Mesothelial cell of epicardium (in vitro differentiated cells): ENCODE measurements around the gene NUBP1. TPM values are rescaled to one million over a fixed set of nuclear protein-coding genes. Genes with fewer than 3 reads are reported as not detected.

Experiments used
- DNase-seq, 2 experiments: peaks; one replicate each; pipeline ENCODE4 v3.0.0; 2021; ENCODE audit warnings: low spot score in 2 of 2; ENCODE audit not compliant: unreplicated experiment in 2 of 2
- H3K27ac Mint-ChIP-seq: 2 replicates; pipeline ENCODE4 v1.8.0; 2021; ENCODE audit warnings: mixed read lengths
- H3K27me3 Mint-ChIP-seq: 2 replicates; pipeline ENCODE4 v1.8.0; 2021; ENCODE audit warnings: low read depth, mixed read lengths
- H3K36me3 Mint-ChIP-seq: 2 replicates; pipeline ENCODE4 v1.8.0; 2021; ENCODE audit warnings: mixed read lengths
- H3K4me1 Mint-ChIP-seq: 2 replicates; pipeline ENCODE4 v1.8.0; 2021; ENCODE audit warnings: mixed read lengths
- H3K4me3 Mint-ChIP-seq: 2 replicates; pipeline ENCODE4 v1.8.0; 2021; ENCODE audit warnings: mild to moderate bottlenecking, moderate library complexity, mixed read lengths
- H3K9me3 Mint-ChIP-seq: 2 replicates; pipeline ENCODE4 v1.8.0; 2021; ENCODE audit warnings: mixed read lengths
- total RNA-seq: library from RNA; stranded (reverse); gene quantifications from 3 replicates; pipeline ENCODE4 v1.2.1, GENCODE V29; 2021
- TF ChIP-seq, protein P1 (sequence below): fragments of 200-600 bp; sonication (generic); IDR thresholded peaks from one replicate; pipeline ENCODE4 v1.5.0; 2021; ENCODE audit warnings: antibody characterized with exemption; ENCODE audit not compliant: unreplicated experiment

Gene NUBP1
- total RNA-seq, 1 donor from 2014 or later = 18.1 TPM

DNA sequence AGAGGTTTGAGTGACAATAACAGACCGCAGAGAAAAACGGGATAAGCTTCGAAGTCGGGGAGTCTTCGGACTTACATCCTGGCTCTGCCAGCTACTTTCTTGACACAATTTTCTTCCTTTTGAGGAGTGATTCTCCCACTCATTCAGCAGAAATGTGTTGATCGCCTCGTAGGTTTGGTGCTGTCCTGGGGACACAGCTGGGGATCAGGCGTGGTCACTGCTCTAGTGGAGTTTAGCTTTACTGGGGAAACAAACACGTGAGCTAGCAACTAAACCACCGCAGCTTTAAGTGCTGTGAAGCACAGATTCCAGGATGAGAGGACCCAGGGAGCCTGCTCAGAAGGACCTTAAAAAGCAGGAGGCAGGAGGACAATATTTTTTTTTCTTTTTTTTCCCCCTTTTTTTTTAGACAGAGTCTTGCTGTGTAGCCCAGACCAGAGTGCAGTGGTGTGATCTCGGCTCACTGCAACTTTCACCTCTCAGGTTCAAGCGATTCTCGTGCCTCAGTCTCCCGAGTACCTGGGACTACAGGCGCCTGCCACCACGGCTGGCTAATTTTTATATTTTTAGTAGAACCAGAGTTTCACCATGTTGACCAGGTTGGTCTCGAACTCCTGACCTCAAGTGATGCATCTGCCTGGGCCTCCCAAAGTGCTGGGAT lies 858 bp downstream of the NUBP1 start:
- peak overlapping the region; percentile 99 for H3K27ac Mint-ChIP-seq
- peaks cover 29% of the 10 kb centered on the region for H3K4me1 Mint-ChIP-seq
- no peaks in the 10 kb centered on the region for H3K9me3 Mint-ChIP-seq
- peaks cover 5% of the 10 kb centered on the region for H3K36me3 Mint-ChIP-seq
- H3K27me3 Mint-ChIP-seq = no peaks in the 10 kb centered on the region
- peak in 1 of 2 experiments; percentile 43 for DNase-seq
- TF ChIP-seq, protein P1, sequence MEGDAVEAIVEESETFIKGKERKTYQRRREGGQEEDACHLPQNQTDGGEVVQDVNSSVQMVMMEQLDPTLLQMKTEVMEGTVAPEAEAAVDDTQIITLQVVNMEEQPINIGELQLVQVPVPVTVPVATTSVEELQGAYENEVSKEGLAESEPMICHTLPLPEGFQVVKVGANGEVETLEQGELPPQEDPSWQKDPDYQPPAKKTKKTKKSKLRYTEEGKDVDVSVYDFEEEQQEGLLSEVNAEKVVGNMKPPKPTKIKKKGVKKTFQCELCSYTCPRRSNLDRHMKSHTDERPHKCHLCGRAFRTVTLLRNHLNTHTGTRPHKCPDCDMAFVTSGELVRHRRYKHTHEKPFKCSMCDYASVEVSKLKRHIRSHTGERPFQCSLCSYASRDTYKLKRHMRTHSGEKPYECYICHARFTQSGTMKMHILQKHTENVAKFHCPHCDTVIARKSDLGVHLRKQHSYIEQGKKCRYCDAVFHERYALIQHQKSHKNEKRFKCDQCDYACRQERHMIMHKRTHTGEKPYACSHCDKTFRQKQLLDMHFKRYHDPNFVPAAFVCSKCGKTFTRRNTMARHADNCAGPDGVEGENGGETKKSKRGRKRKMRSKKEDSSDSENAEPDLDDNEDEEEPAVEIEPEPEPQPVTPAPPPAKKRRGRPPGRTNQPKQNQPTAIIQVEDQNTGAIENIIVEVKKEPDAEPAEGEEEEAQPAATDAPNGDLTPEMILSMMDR = no peak
- H3K4me3 Mint-ChIP-seq = peak overlapping the region; percentile 88

DNA sequence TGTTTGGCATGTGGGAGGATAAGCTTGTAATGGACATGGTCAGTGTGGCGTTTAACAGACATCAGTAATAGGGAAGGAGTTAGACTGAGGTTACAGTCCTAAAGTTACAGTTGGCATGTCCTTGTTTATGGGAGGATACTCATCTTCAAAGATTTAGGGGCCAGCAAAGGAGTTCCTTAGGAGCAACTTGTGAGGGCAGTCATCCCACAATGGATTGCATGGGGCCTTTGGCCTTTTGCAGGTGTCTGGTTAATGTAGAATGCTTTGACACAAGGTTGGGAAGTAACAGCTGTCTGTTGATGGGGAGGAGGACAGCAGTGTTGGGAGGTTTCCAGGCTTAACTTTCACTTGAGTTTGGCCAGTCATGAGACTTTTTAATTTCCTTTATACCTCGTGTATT lies 2.2 kb downstream of the NUBP1 start:
- DNase-seq = no peak
- Mint-ChIP-seq H3K27ac (peak overlapping the region; percentile 4), H3K4me3 (peak overlapping the region; percentile 4), H3K4me1 (peaks cover 26% of the 10 kb centered on the region), H3K36me3 (peaks cover 7% of the 10 kb centered on the region), H3K27me3 (no peaks in the 10 kb centered on the region), H3K9me3 (no peaks in the 10 kb centered on the region)
- TF ChIP-seq, protein P1 = no peak

DNA sequence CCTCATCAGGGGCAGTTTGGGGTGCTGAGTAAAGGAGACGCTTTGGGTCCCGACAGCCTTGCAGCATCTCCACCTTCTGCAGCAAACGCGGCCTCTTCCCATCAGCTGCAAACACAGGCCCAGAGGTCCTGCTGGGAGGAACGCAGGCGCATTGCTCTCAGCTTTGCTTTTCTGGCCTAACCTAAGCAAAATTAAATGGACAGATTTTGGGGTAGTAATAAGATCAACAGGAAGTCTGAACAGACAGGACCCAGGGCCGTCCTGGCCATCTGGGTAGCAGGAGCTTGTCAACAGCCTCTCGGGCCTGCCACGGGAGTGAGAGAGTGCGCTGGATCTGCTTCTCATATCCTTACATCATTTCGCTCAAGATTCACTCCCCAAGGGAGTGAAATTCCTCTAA lies 7.2 kb downstream of the NUBP1 start:
- H3K9me3 Mint-ChIP-seq = no peaks in the 10 kb centered on the region
- peaks cover 2% of the 10 kb centered on the region for H3K4me1 Mint-ChIP-seq
- no peak overlapping the region for H3K27ac Mint-ChIP-seq
- peaks cover 21% of the 10 kb centered on the region for H3K36me3 Mint-ChIP-seq
- no peak overlapping the region for H3K4me3 Mint-ChIP-seq
- no peak for DNase-seq
- TF ChIP-seq, protein P1 = no peak
- H3K27me3 Mint-ChIP-seq = no peaks in the 10 kb centered on the region

DNA sequence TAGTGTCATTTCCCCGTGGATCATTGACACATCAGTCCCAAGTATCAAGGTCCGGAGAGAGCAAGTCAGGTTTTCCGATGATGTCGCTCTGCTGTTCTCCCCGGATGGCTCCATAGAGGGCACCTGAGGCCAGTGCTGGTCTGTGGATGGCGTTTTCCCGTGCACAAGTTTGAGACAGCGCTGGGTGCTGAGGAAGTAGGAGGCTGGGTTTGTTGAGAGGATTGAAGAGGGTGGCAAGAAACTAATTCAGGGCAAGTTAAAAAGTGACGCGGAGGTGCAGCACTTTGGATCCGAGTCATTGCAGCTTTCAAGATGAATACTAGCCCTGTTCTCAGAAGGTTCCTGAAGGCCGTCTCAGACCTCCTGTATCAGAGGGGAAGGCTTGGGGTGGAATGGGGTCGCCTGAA lies 7.7 kb downstream of the NUBP1 start:
- H3K36me3 Mint-ChIP-seq = peaks cover 22% of the 10 kb centered on the region
- DNase-seq = no peak
- TF ChIP-seq, protein P1 = no peak
- H3K4me1 Mint-ChIP-seq = no peaks in the 10 kb centered on the region
- H3K4me3 Mint-ChIP-seq = no peak overlapping the region
- no peak overlapping the region for H3K27ac Mint-ChIP-seq
- no peaks in the 10 kb centered on the region for H3K9me3 Mint-ChIP-seq
- no peaks in the 10 kb centered on the region for H3K27me3 Mint-ChIP-seq

DNA sequence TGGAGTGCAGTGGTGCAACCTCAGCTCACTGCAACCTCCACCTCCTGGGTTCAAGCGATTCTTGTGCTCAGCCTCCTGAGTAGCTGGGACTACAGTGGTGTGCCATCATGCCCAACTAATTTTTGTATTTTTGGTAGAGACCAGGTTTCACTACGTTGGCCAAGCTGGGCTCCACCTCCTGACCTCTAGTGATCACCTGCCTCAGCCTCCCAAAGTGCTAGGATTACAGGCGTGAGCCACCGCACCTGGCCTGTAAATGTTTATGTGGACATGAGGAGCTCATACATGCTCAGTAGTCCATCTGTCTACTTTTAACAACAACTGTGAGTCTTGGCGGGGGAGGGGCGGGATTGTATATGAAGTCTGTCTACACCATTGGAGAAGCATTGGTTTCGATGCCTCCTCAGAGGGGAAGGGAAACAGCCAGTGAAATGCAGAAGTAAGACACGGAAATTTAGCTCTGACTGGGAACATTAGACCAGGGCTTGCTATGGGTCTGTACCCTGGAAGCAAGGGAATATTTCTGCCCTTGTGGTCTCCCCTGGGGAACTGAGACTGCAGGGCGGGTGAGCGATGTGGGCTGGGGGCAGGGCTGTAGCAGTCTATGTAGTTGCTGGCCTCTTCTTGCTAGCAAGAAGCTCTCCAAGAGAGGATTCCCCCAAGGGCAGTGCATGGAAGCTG lies 9.3 kb downstream of the NUBP1 start:
- H3K4me1 Mint-ChIP-seq = no peaks in the 10 kb centered on the region
- no peak overlapping the region for H3K27ac Mint-ChIP-seq
- TF ChIP-seq, protein P1 = no peak
- no peak for DNase-seq
- H3K9me3 Mint-ChIP-seq = no peaks in the 10 kb centered on the region
- H3K4me3 Mint-ChIP-seq = no peak overlapping the region
- no peaks in the 10 kb centered on the region for H3K27me3 Mint-ChIP-seq
- peaks cover 29% of the 10 kb centered on the region for H3K36me3 Mint-ChIP-seq
